Mesodermal cell (in vitro differentiated cells): Measurements from ENCODE around the gene PARD6A.
A peak's percentile ranks its signal among the peaks of the same experiment; 100 is the strongest.

ENCODE experiments used
- H3K27ac ChIP-seq: 2 replicates; pipeline ENCODE4 v1.7.0; 2013; ENCODE audit warnings: mild to moderate bottlenecking, low read depth, low read length, moderate library complexity; ENCODE audit not compliant: severe bottlenecking
- H3K36me3 ChIP-seq: 2 replicates; pipeline ENCODE4 v1.7.1; 2013; ENCODE audit warnings: mild to moderate bottlenecking, low read length, moderate library complexity; ENCODE audit not compliant: control insufficient read depth, insufficient read depth
- H3K4me1 ChIP-seq: one replicate; pipeline ENCODE4 v1.7.1; 2013; ENCODE audit warnings: mild to moderate bottlenecking, low read length; ENCODE audit not compliant: insufficient read depth, control insufficient read depth, poor library complexity, severe bottlenecking
- H3K4me3 ChIP-seq: 2 replicates; pipeline ENCODE4 v1.7.0; 2013; ENCODE audit warnings: low read length, control low read depth, mild to moderate bottlenecking; ENCODE audit not compliant: insufficient read depth, poor library complexity, severe bottlenecking; ENCODE audit errors: extremely low read depth
- H3K9me3 ChIP-seq: 2 replicates; pipeline ENCODE4 v1.7.1; 2013; ENCODE audit warnings: mild to moderate bottlenecking, low read length, moderate library complexity; ENCODE audit not compliant: control insufficient read depth
- WGBS, 2 experiments: methylation state at CpG; one replicate each; pipeline ENCODE4 v1.1.5; 2013; ENCODE audit warnings: missing lambda C conversion rate in 2 of 2; ENCODE audit not compliant: insufficient coverage in 2 of 2; 5-methylcytosine and 5-hydroxymethylcytosine counted together

PARD6A gene

GRCh38 chr16:67667817-67668494, 7.2 kb downstream of the PARD6A start:
- WGBS, 2 experiments = 62 to 69% methylated on average over 15 to 18 of the region's 18 CpGs
- no peak overlapping the region for H3K27ac ChIP-seq

DNA sequence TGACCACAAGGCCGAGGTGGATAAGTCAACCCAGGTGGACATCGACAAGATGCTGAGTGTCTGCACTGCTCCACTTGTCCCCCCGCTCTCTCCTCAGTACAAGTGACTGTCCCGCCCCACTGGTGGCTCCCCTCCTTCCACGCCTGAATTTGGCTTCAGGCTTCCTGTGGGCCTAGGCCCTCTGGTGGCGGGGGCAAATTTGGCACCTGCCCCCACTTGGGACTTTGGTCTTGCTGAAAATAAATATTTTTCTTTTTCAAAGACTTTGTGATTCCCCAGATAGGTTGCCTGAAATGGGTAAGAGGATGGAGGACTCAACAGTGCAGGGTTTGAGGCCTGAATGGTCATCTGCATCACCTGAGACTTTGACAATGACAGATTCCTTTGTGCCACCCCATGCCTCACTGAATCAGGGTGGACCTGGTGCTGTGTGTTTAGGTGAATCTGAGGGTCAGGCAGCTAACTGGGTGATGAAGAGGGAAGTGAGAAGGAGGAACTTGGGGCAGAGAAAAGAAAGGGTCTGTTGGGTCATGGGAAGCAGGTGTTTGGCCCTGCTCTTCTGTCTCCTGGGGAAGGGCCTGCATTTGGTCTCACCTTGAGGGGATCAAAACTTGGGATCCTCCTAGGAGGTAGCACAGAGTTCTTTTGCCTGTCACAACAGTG, 7.9 kb downstream of the PARD6A start:
- Histone ChIP-seq H3K4me1 (peaks cover 6% of the 10 kb centered on the region), H3K36me3 (peaks cover 3% of the 10 kb centered on the region), H3K9me3 (no peaks in the 10 kb centered on the region), H3K4me3 (no peak overlapping the region), H3K27ac (no peak overlapping the region)
- WGBS, 2 experiments = 95 to 96% methylated on average over 6 of the region's 6 CpGs

More at GRCh38 chr16:67667817-67668494, 7.2 kb downstream of the PARD6A start:
- H3K4me1 ChIP-seq = peaks cover 6% of the 10 kb centered on the region
- no peaks in the 10 kb centered on the region for H3K9me3 ChIP-seq
- peaks cover 8% of the 10 kb centered on the region for H3K36me3 ChIP-seq
- H3K4me3 ChIP-seq = no peak overlapping the region

GRCh38 chr16:67669499-67670101, 8.8 kb downstream of the PARD6A start:
- Histone ChIP-seq H3K36me3 (no peaks in the 10 kb centered on the region), H3K4me3 (no peak overlapping the region), H3K27ac (no peak overlapping the region), H3K4me1 (peaks cover 6% of the 10 kb centered on the region), H3K9me3 (no peaks in the 10 kb centered on the region)
- 92 to 93% methylated on average over 6 to 10 of the region's 10 CpGs for WGBS, 2 experiments

- Histone ChIP-seq H3K36me3 (peaks cover 9% of the 10 kb centered on the region), H3K9me3 (no peaks in the 10 kb centered on the region), H3K4me3 (no peak overlapping the region), H3K4me1 (no peaks in the 10 kb centered on the region), H3K27ac (no peak overlapping the region)
- WGBS, 2 experiments = 69 to 84% methylated on average over 4 of the region's 4 CpGs
These were observed 11.5 kb downstream of the PARD6A start for GRCh38 chr16:67672306-67672705.

DNA sequence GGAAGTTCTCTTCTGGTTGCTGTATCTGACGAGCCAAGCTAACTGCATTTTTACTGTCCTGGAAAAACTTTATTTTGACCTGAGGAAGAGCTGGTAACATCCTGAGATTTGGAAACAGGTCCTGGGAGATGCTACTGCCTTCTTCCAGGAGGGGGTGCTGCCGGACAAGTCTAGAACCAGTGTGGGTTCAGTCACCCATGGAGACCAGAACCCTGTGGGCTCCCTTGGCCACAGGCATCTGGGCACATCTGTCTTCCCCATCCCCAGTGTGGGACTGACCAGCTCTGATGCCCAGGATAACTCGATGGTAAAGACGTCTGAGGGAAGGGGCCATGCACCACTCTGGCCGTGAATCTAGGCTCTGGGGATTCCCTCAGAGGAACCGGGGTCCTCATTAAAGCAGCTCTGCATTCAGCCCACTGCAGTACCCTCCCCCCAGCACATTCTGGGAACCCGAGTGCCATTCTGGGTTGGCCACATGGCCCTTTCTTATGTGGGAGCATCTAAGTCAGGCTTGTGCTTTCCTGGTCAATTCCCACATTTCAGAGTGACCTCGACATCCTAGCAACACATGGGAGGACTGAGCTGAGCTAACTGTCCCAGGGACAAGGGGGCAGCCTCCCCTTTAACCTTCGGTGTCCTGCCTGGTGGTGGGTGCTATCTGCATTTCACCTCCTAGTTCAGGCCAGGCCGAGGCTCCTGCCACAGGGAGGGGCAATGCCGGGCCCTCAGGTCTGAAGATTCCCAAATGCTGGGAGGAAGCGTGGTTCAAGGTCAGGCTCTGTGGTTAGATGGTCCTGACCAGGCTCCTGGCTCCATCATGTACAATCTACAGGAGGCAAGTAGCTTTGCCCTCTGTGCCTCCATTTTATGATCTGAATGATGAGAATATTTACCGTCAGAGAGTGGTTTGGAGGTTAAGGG, 12.2 kb downstream of the PARD6A start:
- Histone ChIP-seq H3K36me3 (peaks cover 9% of the 10 kb centered on the region), H3K9me3 (no peaks in the 10 kb centered on the region), H3K4me1 (no peaks in the 10 kb centered on the region), H3K4me3 (no peak overlapping the region), H3K27ac (peak overlapping the region; percentile 23)
- 71 to 84% methylated on average over 10 to 12 of the region's 13 CpGs for whole genome bisulfite sequencing, 2 experiments

DNA sequence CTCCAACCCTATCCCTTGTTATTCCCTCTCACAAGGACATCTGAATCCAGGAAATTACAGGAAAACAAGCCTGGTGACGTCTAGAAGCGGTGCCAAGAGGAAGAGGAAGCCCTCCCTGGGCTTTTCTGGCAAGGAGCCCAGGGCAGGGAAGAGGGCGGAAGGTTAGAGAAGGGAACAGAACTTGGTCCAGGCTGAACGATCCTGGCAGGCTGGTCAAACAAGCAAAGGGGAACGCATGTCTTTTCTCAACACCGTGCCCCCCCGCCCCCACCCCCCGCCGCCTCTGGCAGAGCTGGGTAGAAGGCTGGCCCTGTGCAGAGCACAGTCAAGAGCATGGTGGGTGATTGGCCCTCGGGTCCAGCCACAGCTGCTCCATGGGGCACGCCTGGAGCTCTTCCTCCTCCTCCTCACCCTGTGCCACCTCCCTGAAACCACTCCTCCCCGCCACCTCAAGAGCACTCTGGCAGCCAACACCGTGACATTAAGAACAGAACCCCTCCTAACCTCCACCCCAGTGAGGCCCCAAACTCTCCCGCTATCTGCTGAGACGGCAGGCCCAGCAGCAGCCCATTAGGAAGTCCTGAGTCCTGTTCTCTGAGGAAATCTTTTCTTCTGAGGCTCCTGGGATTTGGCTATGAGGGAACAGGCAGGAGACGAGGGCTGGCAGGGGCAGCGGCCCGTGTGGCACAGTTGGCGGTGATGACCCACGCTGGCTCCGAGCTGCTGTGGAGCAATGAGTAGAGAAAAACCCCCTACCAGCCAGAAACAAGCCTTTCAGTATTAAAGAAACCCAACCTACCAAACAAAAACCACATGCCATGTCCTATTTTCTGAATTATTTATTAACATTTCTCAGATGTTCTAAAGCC, 13.2 kb downstream of the PARD6A start:
- WGBS, 2 experiments = 91 to 94% methylated on average over 10 to 12 of the region's 21 CpGs
- H3K36me3 ChIP-seq = peaks cover 9% of the 10 kb centered on the region
- H3K9me3 ChIP-seq = no peaks in the 10 kb centered on the region
- no peak overlapping the region for H3K4me3 ChIP-seq
- peak overlapping the region; percentile 23 for H3K27ac ChIP-seq
- no peaks in the 10 kb centered on the region for H3K4me1 ChIP-seq

GRCh38 chr16:67674851-67675578, 14.3 kb downstream of the PARD6A start:
- peaks cover 11% of the 10 kb centered on the region for H3K36me3 ChIP-seq
- 96 to 97% methylated on average over 23 to 28 of the region's 28 CpGs for WGBS, 2 experiments
- H3K4me1 ChIP-seq = no peaks in the 10 kb centered on the region
- H3K27ac ChIP-seq = no peak overlapping the region
- no peak overlapping the region for H3K4me3 ChIP-seq
- no peaks in the 10 kb centered on the region for H3K9me3 ChIP-seq

DNA sequence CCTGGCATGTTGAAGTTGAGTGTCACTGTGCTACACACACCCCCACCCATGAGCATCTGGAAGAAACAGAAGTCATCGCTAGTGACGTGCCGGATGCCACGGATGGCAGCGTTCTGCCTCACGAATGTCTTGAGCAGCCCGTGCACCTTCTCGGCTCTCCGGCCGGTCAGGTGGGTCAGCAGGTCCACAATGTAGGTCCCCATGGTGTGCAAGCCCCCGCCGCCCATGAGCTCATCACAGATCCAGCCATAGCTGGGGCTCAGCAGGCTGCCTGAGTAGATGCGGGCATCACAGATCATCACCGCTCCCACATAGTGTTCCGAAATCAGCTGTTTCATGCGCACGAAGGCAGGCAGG, 14.8 kb downstream of the PARD6A start:
- WGBS, 2 experiments = 94 to 98% methylated on average over 16 to 17 of the region's 17 CpGs
- no peak overlapping the region for H3K4me3 ChIP-seq
- no peak overlapping the region for H3K27ac ChIP-seq

GRCh38 chr16:67675999-67676398, 15.2 kb downstream of the PARD6A start:
- Histone ChIP-seq H3K4me1 (no peaks in the 10 kb centered on the region), H3K36me3 (peaks cover 19% of the 10 kb centered on the region), H3K4me3 (no peak overlapping the region), H3K9me3 (no peaks in the 10 kb centered on the region), H3K27ac (no peak overlapping the region)
- WGBS, 2 experiments = 91 to 97% methylated on average over 3 to 7 of the region's 7 CpGs

More for the DNA sequence above, 14.8 kb downstream of the PARD6A start:
- peaks cover 16% of the 10 kb centered on the region for H3K36me3 ChIP-seq
- no peaks in the 10 kb centered on the region for H3K4me1 ChIP-seq
- H3K9me3 ChIP-seq = no peaks in the 10 kb centered on the region
